ENCODE measurements around the gene AXIN1. TPM values are rescaled to one million over a fixed set of nuclear protein-coding genes. Genes with fewer than 3 reads are reported as not detected.
"Not testable (repeated sequence)": the region's sequence is repeated elsewhere in the genome, so short reads cannot be mapped to it uniquely, and the experiment has no call there.

The AXIN1 gene
- total and polyA plus RNA-seq, 2 donors: 20.0 to 24.1 TPM

- Histone ChIP-seq H3K27ac (ENCODE audit: low read depth in 1 of 2, low read length in 1 of 2) (no peak overlapping the region), H3K9me3 (ENCODE audit: control insufficient read depth in 2 of 2, insufficient read depth in 1 of 2, low read length in 1 of 2) (no peaks in the 10 kb centered on the region), H3K4me3 (ENCODE audit: low read length in 2 of 2) (no peak overlapping the region), H3K4me1 (ENCODE audit: control insufficient read depth in 2 of 2, insufficient read depth in 2 of 2, low read length in 2 of 2) (peaks cover 0 to 12% of the 10 kb centered on the region in 2 donors), H3K36me3 (ENCODE audit: control insufficient read depth in 2 of 2, insufficient read depth in 2 of 2, low read length in 1 of 2) (peaks cover 8 to 12% of the 10 kb centered on the region in 2 donors), H3K27me3 (ENCODE audit: control insufficient read depth in 2 of 2, insufficient read depth in 1 of 2, low read length in 1 of 2) (no peaks in the 10 kb centered on the region)
- no peak for DNase-seq (ENCODE audit: low read depth in 6 of 9, low spot score in 9 of 9)
- WGBS: 97% methylated on average over 23 of the region's 23 CpGs
Observed at GRCh38 chr16:340370-341091, 12.0 kb downstream of the AXIN1 start.

GRCh38 chr16:339680-340079, 12.8 kb downstream of the AXIN1 start:
- Histone ChIP-seq H3K36me3 (ENCODE audit: control insufficient read depth in 2 of 2, insufficient read depth in 2 of 2, low read length in 1 of 2) (peaks cover 2 to 6% of the 10 kb centered on the region in 2 donors), H3K27me3 (ENCODE audit: control insufficient read depth in 2 of 2, insufficient read depth in 1 of 2, low read length in 1 of 2) (no peaks in the 10 kb centered on the region), H3K4me1 (ENCODE audit: control insufficient read depth in 2 of 2, insufficient read depth in 2 of 2, low read length in 2 of 2) (peaks cover 0 to 12% of the 10 kb centered on the region in 2 donors), H3K9me3 (ENCODE audit: control insufficient read depth in 2 of 2, insufficient read depth in 1 of 2, low read length in 1 of 2) (no peaks in the 10 kb centered on the region), H3K27ac (ENCODE audit: low read depth in 1 of 2, low read length in 1 of 2) (no peak overlapping the region), H3K4me3 (ENCODE audit: low read length in 2 of 2) (no peak overlapping the region)
- WGBS: 31% methylated on average over 5 of the region's 5 CpGs
- DNase-seq (ENCODE audit: low read depth in 6 of 9, low spot score in 9 of 9): peak in 1 of 9 donors; percentile 18

- peaks cover 0 to 12% of the 10 kb centered on the region in 2 donors for H3K4me1 ChIP-seq (ENCODE audit: control insufficient read depth in 2 of 2, insufficient read depth in 2 of 2, low read length in 2 of 2)
- H3K27ac ChIP-seq (ENCODE audit: low read depth in 1 of 2, low read length in 1 of 2): no peak overlapping the region
- 95% methylated on average over 21 of the region's 21 CpGs for WGBS
- H3K27me3 ChIP-seq (ENCODE audit: control insufficient read depth in 2 of 2, insufficient read depth in 1 of 2, low read length in 1 of 2): no peaks in the 10 kb centered on the region
- H3K9me3 ChIP-seq (ENCODE audit: control insufficient read depth in 2 of 2, insufficient read depth in 1 of 2, low read length in 1 of 2): no peaks in the 10 kb centered on the region
- H3K36me3 ChIP-seq (ENCODE audit: control insufficient read depth in 2 of 2, insufficient read depth in 2 of 2, low read length in 1 of 2): peaks cover 0 to 4% of the 10 kb centered on the region in 2 donors
- no peak overlapping the region for H3K4me3 ChIP-seq (ENCODE audit: low read length in 2 of 2)
- DNase-seq (ENCODE audit: low read depth in 6 of 9, low spot score in 9 of 9): no peak
Observed at GRCh38 chr16:337975-338575, 14.4 kb downstream of the AXIN1 start.

DNA sequence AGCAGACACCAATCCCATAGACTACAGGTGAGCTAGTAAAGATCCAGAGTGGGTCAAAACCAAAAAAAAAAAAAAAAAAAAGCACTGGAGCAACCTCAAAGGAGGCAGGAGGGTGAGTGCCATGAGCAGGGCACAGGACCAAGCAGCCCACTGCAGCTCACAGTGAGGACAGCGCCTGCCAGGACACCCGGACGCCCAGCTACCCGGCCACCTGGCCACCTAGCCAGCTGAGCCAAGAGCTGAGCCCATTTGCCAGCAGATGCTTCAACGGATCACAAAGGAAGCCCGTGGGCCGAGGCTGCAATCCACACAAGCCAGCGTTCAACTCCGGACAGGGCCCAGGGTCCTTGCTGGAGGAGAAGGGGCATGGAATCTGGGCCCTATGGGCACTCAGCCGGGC, 15.1 kb downstream of the AXIN1 start:
- Histone ChIP-seq H3K27ac (ENCODE audit: low read depth in 1 of 2, low read length in 1 of 2) (no peak overlapping the region), H3K27me3 (ENCODE audit: control insufficient read depth in 2 of 2, insufficient read depth in 1 of 2, low read length in 1 of 2) (no peaks in the 10 kb centered on the region), H3K4me1 (ENCODE audit: control insufficient read depth in 2 of 2, insufficient read depth in 2 of 2, low read length in 2 of 2) (peaks cover 0 to 10% of the 10 kb centered on the region in 2 donors), H3K9me3 (ENCODE audit: control insufficient read depth in 2 of 2, insufficient read depth in 1 of 2, low read length in 1 of 2) (no peaks in the 10 kb centered on the region), H3K36me3 (ENCODE audit: control insufficient read depth in 2 of 2, insufficient read depth in 2 of 2, low read length in 1 of 2) (peaks cover 0 to 2% of the 10 kb centered on the region in 2 donors), H3K4me3 (ENCODE audit: low read length in 2 of 2) (no peak overlapping the region)
- 97% methylated on average over 10 of the region's 10 CpGs for WGBS
- DNase-seq (ENCODE audit: low read depth in 6 of 9, low spot score in 9 of 9): no peak

DNA sequence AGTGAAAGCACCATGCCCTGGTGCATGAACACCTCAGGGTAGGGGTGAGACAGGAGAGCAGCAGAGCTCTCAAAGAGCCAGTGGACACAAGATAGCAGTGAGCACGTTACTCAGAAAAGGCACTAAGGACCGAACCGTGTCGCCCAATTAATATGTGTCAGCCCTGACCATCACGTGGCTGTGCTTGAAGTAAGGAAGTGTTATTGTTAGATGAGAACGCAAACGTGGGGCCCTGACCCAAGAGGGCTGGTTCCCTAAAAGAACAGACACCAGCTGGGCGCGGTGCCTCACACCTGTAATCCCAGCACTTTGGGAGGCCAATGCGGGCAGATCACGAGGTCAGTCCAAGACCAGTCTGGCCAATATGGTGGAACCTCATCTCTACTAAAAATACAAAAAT, 16.3 kb downstream of the AXIN1 start:
- Histone ChIP-seq H3K4me3 (ENCODE audit: low read length in 2 of 2) (no peak overlapping the region), H3K27ac (ENCODE audit: low read depth in 1 of 2, low read length in 1 of 2) (no peak overlapping the region), H3K27me3 (ENCODE audit: control insufficient read depth in 2 of 2, insufficient read depth in 1 of 2, low read length in 1 of 2) (no peaks in the 10 kb centered on the region), H3K4me1 (ENCODE audit: control insufficient read depth in 2 of 2, insufficient read depth in 2 of 2, low read length in 2 of 2) (peaks cover 0 to 10% of the 10 kb centered on the region in 2 donors), H3K9me3 (ENCODE audit: control insufficient read depth in 2 of 2, insufficient read depth in 1 of 2, low read length in 1 of 2) (no peaks in the 10 kb centered on the region), H3K36me3 (ENCODE audit: control insufficient read depth in 2 of 2, insufficient read depth in 2 of 2, low read length in 1 of 2) (no peaks in the 10 kb centered on the region)
- WGBS: 95% methylated on average over 11 of the region's 11 CpGs
- DNase-seq (ENCODE audit: low read depth in 6 of 9, low spot score in 9 of 9): no peak

GRCh38 chr16:334861-335632, 17.5 kb downstream of the AXIN1 start:
- not testable (repeated sequence) for H3K4me1 ChIP-seq (ENCODE audit: control insufficient read depth in 2 of 2, insufficient read depth in 2 of 2, low read length in 2 of 2); H3K27ac ChIP-seq (ENCODE audit: low read depth in 1 of 2, low read length in 1 of 2); H3K4me3 ChIP-seq (ENCODE audit: low read length in 2 of 2); H3K36me3 ChIP-seq (ENCODE audit: control insufficient read depth in 2 of 2, insufficient read depth in 2 of 2, low read length in 1 of 2); H3K9me3 ChIP-seq (ENCODE audit: control insufficient read depth in 2 of 2, insufficient read depth in 1 of 2, low read length in 1 of 2); H3K27me3 ChIP-seq (ENCODE audit: control insufficient read depth in 2 of 2, insufficient read depth in 1 of 2, low read length in 1 of 2); DNase-seq (ENCODE audit: low read depth in 6 of 9, low spot score in 9 of 9)
- 93% methylated on average over 11 of the region's 11 CpGs for WGBS

DNA sequence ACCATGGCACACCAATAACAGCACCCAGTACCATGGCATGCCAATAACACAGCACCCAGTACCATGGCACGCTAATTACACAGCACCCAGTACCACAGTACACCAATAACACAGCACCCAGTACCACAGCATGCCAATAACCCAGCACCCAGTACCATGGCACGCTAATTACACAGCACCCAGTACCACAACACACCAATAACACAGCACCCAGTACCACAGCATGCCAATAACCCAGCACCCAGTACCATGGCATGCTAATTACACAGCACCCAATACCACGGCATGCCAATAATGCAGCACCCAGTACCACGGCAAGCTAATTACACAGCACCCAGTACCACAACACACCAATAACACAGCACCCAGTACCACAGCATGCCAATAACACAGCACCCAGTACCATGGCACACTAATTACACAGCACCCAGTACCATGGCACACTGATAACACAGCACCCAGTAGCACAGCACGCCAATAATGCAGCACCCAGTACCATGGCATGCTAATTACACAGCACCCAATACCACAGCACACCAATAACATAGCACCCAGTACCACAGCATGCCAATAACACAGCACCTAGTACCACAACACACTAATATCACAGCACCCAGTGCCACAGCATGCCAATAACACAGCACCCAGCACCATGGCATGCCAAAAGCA, 18.2 kb downstream of the AXIN1 start:
- WGBS: 98% methylated on average over 5 of the region's 5 CpGs
- H3K27me3 ChIP-seq (ENCODE audit: control insufficient read depth in 2 of 2, insufficient read depth in 1 of 2, low read length in 1 of 2); H3K27ac ChIP-seq (ENCODE audit: low read depth in 1 of 2, low read length in 1 of 2); DNase-seq (ENCODE audit: low read depth in 6 of 9, low spot score in 9 of 9); H3K9me3 ChIP-seq (ENCODE audit: control insufficient read depth in 2 of 2, insufficient read depth in 1 of 2, low read length in 1 of 2); H3K4me1 ChIP-seq (ENCODE audit: control insufficient read depth in 2 of 2, insufficient read depth in 2 of 2, low read length in 2 of 2); H3K36me3 ChIP-seq (ENCODE audit: control insufficient read depth in 2 of 2, insufficient read depth in 2 of 2, low read length in 1 of 2); H3K4me3 ChIP-seq (ENCODE audit: low read length in 2 of 2): not testable (repeated sequence)

- DNase-seq (ENCODE audit: low read depth in 6 of 9, low spot score in 9 of 9): no peak
- Histone ChIP-seq H3K36me3 (ENCODE audit: control insufficient read depth in 2 of 2, insufficient read depth in 2 of 2, low read length in 1 of 2) (peaks cover 0 to 8% of the 10 kb centered on the region in 2 donors), H3K9me3 (ENCODE audit: control insufficient read depth in 2 of 2, insufficient read depth in 1 of 2, low read length in 1 of 2) (no peaks in the 10 kb centered on the region), H3K27me3 (ENCODE audit: control insufficient read depth in 2 of 2, insufficient read depth in 1 of 2, low read length in 1 of 2) (no peaks in the 10 kb centered on the region), H3K4me3 (ENCODE audit: low read length in 2 of 2) (no peak overlapping the region), H3K27ac (ENCODE audit: low read depth in 1 of 2, low read length in 1 of 2) (no peak overlapping the region), H3K4me1 (ENCODE audit: control insufficient read depth in 2 of 2, insufficient read depth in 2 of 2, low read length in 2 of 2) (no peaks in the 10 kb centered on the region)
- WGBS: 96% methylated on average over 6 of the region's 6 CpGs
Observed at GRCh38 chr16:333406-334094, 19.0 kb downstream of the AXIN1 start.

Data from thymus (tissue), 11 donors.